ENCODE measurements around the gene IGFL1. TPM values are rescaled to one million over a fixed set of nuclear protein-coding genes. Genes with fewer than 3 reads are reported as not detected.
"Not testable (repeated sequence)": the region's sequence is repeated elsewhere in the genome, so short reads cannot be mapped to it uniquely, and the experiment has no call there.

IGFL1 gene
- polyA plus RNA-seq, 2 of the 4 experiments (the other 2 are of a cell fraction): 0.88 to 1.9 TPM

DNA sequence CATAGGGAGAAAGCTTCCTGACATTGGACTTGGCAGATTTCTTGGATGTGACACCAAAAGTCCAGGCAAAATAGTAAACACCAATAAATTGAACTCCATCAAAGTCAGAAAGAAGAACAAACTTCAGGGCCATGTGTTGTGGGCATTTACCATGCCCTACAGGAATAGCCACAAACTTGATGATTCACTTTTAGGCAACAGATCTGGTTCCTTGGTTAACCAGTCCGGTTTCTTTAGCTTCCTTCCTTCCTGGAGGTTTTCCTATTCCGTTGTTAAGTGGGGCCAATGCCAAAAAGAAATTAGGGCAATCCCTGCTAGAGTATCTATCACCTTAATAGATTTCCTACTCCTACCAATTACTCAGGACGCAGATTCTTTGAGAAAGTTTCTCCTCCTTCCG is 25.2 kb downstream of the IGFL1 start:
- ChIA-PET POLR2A (no interaction called here), CTCF (interaction anchor here (1.0 to 2.4 kb wide), 9 partner anchors 10 to 254 kb away, joined by 3 to 14 read pairs (median 5); partner anchors contain the start of gene IGFL1)
- Histone ChIP-seq H3K4me2 (no peak overlapping the region), H3K9me3 (no peaks in the 10 kb centered on the region), H3K4me1 (peaks cover 21% of the 10 kb centered on the region), H3K4me3 (no peak overlapping the region), H3K27ac (no peak overlapping the region)
- no peak for ATAC-seq
- no peak for DNase-seq (ENCODE audit: low read depth in 1 of 2, low spot score in 1 of 2)
- TF ChIP-seq ZFP36 (IDR thresholded peaks at IDR 0.05; ENCODE audit: borderline replicate concordance, partially characterized antibody) (no peak), RAD21 (conservative IDR thresholded peaks at IDR 0.05 in 1 of 2, IDR thresholded peaks at IDR 0.05 in 1 of 2) (no peak), NPAS2 (CRISPR knock-in tag; IDR thresholded peaks at IDR 0.05; ENCODE audit: borderline replicate concordance) (no peak), HEYL (CRISPR knock-in tag; IDR thresholded peaks at IDR 0.05) (no peak), CBX2 (IDR thresholded peaks at IDR 0.05; ENCODE audit: borderline replicate concordance, low read depth) (no peak), ESRRA (IDR thresholded peaks at IDR 0.05; ENCODE audit: borderline replicate concordance, low read length) (no peak), TP53 (CRISPR knock-in tag; IDR thresholded peaks at IDR 0.05) (no peak), EHF (CRISPR knock-in tag; IDR thresholded peaks at IDR 0.05) (no peak), BHLHE40 (IDR thresholded peaks at IDR 0.05; ENCODE audit: low read depth, low read length) (no peak), ZSCAN20 (CRISPR knock-in tag; IDR thresholded peaks at IDR 0.05) (no peak), CHD2 (IDR thresholded peaks at IDR 0.05; ENCODE audit: low read length, partially characterized antibody) (no peak), FOSL2 (IDR thresholded peaks at IDR 0.05) (no peak), FOSL2 (CRISPR knock-in tag; IDR thresholded peaks at IDR 0.05) (no peak), FOSB (CRISPR knock-in tag; IDR thresholded peaks at IDR 0.05) (no peak), MAFK (IDR thresholded peaks at IDR 0.05; ENCODE audit: partially characterized antibody) (no peak), HDAC2 (IDR thresholded peaks at IDR 0.05) (no peak), JUN (IDR thresholded peaks at IDR 0.05) (no peak)
- TF ChIP-seq, protein P1, sequence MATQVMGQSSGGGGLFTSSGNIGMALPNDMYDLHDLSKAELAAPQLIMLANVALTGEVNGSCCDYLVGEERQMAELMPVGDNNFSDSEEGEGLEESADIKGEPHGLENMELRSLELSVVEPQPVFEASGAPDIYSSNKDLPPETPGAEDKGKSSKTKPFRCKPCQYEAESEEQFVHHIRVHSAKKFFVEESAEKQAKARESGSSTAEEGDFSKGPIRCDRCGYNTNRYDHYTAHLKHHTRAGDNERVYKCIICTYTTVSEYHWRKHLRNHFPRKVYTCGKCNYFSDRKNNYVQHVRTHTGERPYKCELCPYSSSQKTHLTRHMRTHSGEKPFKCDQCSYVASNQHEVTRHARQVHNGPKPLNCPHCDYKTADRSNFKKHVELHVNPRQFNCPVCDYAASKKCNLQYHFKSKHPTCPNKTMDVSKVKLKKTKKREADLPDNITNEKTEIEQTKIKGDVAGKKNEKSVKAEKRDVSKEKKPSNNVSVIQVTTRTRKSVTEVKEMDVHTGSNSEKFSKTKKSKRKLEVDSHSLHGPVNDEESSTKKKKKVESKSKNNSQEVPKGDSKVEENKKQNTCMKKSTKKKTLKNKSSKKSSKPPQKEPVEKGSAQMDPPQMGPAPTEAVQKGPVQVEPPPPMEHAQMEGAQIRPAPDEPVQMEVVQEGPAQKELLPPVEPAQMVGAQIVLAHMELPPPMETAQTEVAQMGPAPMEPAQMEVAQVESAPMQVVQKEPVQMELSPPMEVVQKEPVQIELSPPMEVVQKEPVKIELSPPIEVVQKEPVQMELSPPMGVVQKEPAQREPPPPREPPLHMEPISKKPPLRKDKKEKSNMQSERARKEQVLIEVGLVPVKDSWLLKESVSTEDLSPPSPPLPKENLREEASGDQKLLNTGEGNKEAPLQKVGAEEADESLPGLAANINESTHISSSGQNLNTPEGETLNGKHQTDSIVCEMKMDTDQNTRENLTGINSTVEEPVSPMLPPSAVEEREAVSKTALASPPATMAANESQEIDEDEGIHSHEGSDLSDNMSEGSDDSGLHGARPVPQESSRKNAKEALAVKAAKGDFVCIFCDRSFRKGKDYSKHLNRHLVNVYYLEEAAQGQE (IDR thresholded peaks at IDR 0.05): no peak
- TF ChIP-seq, protein P2, sequence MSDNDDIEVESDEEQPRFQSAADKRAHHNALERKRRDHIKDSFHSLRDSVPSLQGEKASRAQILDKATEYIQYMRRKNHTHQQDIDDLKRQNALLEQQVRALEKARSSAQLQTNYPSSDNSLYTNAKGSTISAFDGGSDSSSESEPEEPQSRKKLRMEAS (IDR thresholded peaks at IDR 0.05): no peak
- 67% methylated on average over 4 of the region's 4 CpGs for WGBS (ENCODE audit: missing lambda C conversion rate)
- no peak for FAIRE-seq

DNA sequence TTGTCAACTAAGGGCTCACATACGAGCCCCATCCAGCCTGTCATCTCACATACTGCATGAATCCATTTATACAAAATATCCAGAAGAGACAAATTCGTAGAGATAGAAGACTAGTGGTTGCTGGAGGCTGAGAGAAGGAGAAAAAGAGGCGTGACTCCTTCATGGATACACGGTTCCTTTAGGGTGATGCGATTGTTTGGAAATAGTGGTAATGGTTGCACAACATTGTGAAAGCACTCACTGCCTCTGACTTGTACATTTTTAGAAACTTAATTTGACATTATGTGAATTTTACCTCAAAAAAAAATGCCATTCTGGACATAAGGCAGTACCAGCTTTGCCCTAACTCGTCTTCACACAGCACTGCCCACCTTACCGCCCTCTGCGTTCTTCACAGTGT is 27.3 kb downstream of the IGFL1 start:
- H3K4me3 ChIP-seq: no peak overlapping the region
- ATAC-seq (no peak), DNase-seq (ENCODE audit: low read depth in 1 of 2, low spot score in 1 of 2) (peak in 1 of 2 experiments; percentile 38), FAIRE-seq (no peak)
- CTCF ChIA-PET: interaction anchor here (0.9 to 19.2 kb wide), 7 partner anchors 8 to 228 kb away, joined by 3 to 854 read pairs (median 3); partner anchors contain the start of gene IGFL1
- POLR2A ChIA-PET: no interaction called here
- no peaks in the 10 kb centered on the region for H3K9me3 ChIP-seq
- no peak overlapping the region for H3K4me2 ChIP-seq
- peaks cover 23% of the 10 kb centered on the region for H3K4me1 ChIP-seq
- TF ChIP-seq FOSL2 (IDR thresholded peaks at IDR 0.05) (no peak), FOSL2 (CRISPR knock-in tag; IDR thresholded peaks at IDR 0.05) (0 out of 2 replicates have a peak, but pooled peaks have one; percentile 2), CEBPB (IDR thresholded peaks at IDR 0.05) (peak; percentile 48 to 71; a peak in 1 of 4 replicates), RAD21 (conservative IDR thresholded peaks at IDR 0.05 in 1 of 2, IDR thresholded peaks at IDR 0.05 in 1 of 2) (no peak)
- WGBS (ENCODE audit: missing lambda C conversion rate): 65% methylated on average over 8 of the region's 8 CpGs
- H3K27ac ChIP-seq: no peak overlapping the region; a peak in 1 of 6 replicates

DNA sequence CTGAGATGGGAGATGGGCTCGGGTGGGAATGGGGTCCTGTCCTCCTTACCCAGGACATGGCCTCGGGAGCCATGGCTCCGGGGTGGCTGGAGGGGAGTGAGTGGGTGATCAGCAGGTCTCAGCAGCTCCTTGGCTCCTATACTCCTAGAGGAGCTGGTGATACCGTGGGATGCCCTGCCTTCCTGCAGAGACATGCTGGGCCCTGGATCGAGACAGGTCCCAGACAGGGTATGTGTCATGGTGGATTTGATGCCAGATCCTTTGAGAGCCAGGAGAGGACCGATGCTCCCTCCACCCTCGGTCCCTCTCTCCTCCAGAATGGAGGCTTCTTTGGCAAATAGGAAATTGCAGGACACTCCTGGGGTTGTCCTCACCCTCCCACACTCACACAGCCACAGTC is 32.0 kb downstream of the IGFL1 start:
- 67% methylated on average over 7 of the region's 7 CpGs for WGBS (ENCODE audit: missing lambda C conversion rate)
- H3K4me3 ChIP-seq; POLR2A ChIA-PET; DNase-seq (ENCODE audit: low read depth in 1 of 2, low spot score in 1 of 2); H3K9me3 ChIP-seq; H3K4me2 ChIP-seq: not testable (repeated sequence)
- peak overlapping the region; percentile 10 to 72; a peak in 4 of 6 replicates for H3K27ac ChIP-seq
- H3K4me1 ChIP-seq: peaks cover 39% of the 10 kb centered on the region
- FAIRE-seq (peak; percentile 39), ATAC-seq (peak; percentile 28 to 49; a peak in 5 of 6 replicates)
- CTCF ChIA-PET: interaction anchor here (0.7 to 19.2 kb wide), 7 partner anchors 32 to 236 kb away, joined by 4 to 854 read pairs (median 80); partner anchors contain the start of genes IGFL1 and PGLYRP1

All from A549 (cell line).